Activated effector memory CD4-positive, alpha-beta T cell treated with Interleukin-2 at 50 U/mL for 16 hours (primary cell): Measurements from ENCODE around the gene FAM234B.

ENCODE experiments used
- DNase-seq: peaks from one replicate; pipeline ENCODE4 v3.0.0-alpha.2; 2020

FAM234B gene

GRCh38 chr12:13093848-13094220, 49.7 kb downstream of the FAM234B start:
- no peak for DNase-seq

- DNase-seq = no peak
Measured at GRCh38 chr12:13094367-13094766, 50.2 kb downstream of the FAM234B start.

- no peak for DNase-seq
Measured at GRCh38 chr12:13095266-13095995, 51.2 kb downstream of the FAM234B start.

GRCh38 chr12:13097491-13098011, 53.4 kb downstream of the FAM234B start:
- no peak for DNase-seq

- no peak for DNase-seq
Measured at GRCh38 chr12:13099066-13099843, 55.1 kb downstream of the FAM234B start.

GRCh38 chr12:13099844-13100604, 55.8 kb downstream of the FAM234B start:
- no peak for DNase-seq

GRCh38 chr12:13100605-13100881, 56.4 kb downstream of the FAM234B start:
- no peak for DNase-seq

- DNase-seq = peak; percentile 88
Measured at GRCh38 chr12:13100882-13101769, 56.9 kb downstream of the FAM234B start.

GRCh38 chr12:13101821-13102375, 57.7 kb downstream of the FAM234B start:
- peak; percentile 13 for DNase-seq

GRCh38 chr12:13102461-13103195, 58.4 kb downstream of the FAM234B start:
- DNase-seq = no peak

- no peak for DNase-seq
Measured at GRCh38 chr12:13103391-13104033, 59.3 kb downstream of the FAM234B start, which contains the start of gene GSG1. Gene GSG1 (minus strand): TSS chr12:13103667. CDS start chr12:13103512, 155 bp downstream.

GRCh38 chr12:13104409-13104808, 60.2 kb downstream of the FAM234B start:
- DNase-seq = no peak

GRCh38 chr12:13105781-13106180, 61.6 kb downstream of the FAM234B start:
- DNase-seq = no peak

- DNase-seq = no peak
Measured at GRCh38 chr12:13106666-13107065, 62.5 kb downstream of the FAM234B start.

GRCh38 chr12:13112968-13113367, 68.8 kb downstream of the FAM234B start:
- no peak for DNase-seq

- no peak for DNase-seq
Measured at GRCh38 chr12:13114251-13115052, 70.3 kb downstream of the FAM234B start.

GRCh38 chr12:13116259-13116658, 72.1 kb downstream of the FAM234B start:
- no peak for DNase-seq

GRCh38 chr12:13117029-13117428, 72.8 kb downstream of the FAM234B start:
- DNase-seq = no peak

GRCh38 chr12:13119826-13120225, 75.6 kb downstream of the FAM234B start:
- DNase-seq = no peak

- DNase-seq = no peak
Measured at GRCh38 chr12:13120413-13120812, 76.2 kb downstream of the FAM234B start.
